Measurements from ENCODE around the gene URB2. TPM values are rescaled to one million over a fixed set of nuclear protein-coding genes. Genes with fewer than 3 reads are reported as not detected.
"Not testable (repeated sequence)": the region's sequence is repeated elsewhere in the genome, so short reads cannot be mapped to it uniquely, and the experiment has no call there.

The URB2 gene
- total and polyA plus RNA-seq, 2 donors (not counting 3 experiments of a cell fraction or from before 2014, with no cell fraction given): 4.7 to 12.4 TPM

- intact Hi-C loops (cut with micrococcal nuclease): no loop called here
- H4K20me1 ChIP-seq (replicated peaks; ENCODE audit: control insufficient read depth, extremely low read depth, insufficient read depth, low read length): no peaks in the 10 kb centered on the region
- FAIRE-seq: no peak
- no peak overlapping the region for H3K27ac ChIP-seq (ENCODE audit: insufficient read depth, low read depth, low read length)
- H2AFZ ChIP-seq (ENCODE audit: low read depth, low read length): no peak overlapping the region
- no peak for DNase-seq (ENCODE audit: low read depth, low spot score)
- H3K4me3 ChIP-seq (replicated peaks in 1 of 3; ENCODE audit: insufficient read depth in 1 of 3, low read depth in 1 of 3, low read length in 3 of 3): no peak overlapping the region
- peaks cover 8% of the 10 kb centered on the region for H3K4me1 ChIP-seq (ENCODE audit: control insufficient read depth, extremely low read depth, insufficient read depth, low read length)
- ChIA-PET CTCF (interaction anchor here (0.8 to 7.4 kb wide), 3 partner anchors 15 to 63 kb away, joined by 3 to 69 read pairs (median 5); partner anchors contain the start of gene ABCB10), POLR2A (no interaction called here)
- no TSS peak for BruUV-seq (replicated peaks)
- H3K27me3 ChIP-seq (ENCODE audit: control insufficient read depth in 2 of 2, insufficient read depth in 2 of 2, low read length in 2 of 2): no peaks in the 10 kb centered on the region
- TF ChIP-seq JUN (IDR thresholded peaks at IDR 0.05; ENCODE audit: borderline replicate concordance, insufficient read depth, insufficient read length, low read depth) (no peak), CTCF (IDR thresholded peaks at IDR 0.05; ENCODE audit: extremely low read depth in 1 of 2, insufficient read depth in 1 of 2, low read depth in 1 of 2, low read length in 2 of 2) (no peak), MYC (IDR thresholded peaks at IDR 0.05; ENCODE audit: low read depth, low read length) (no peak), GATA2 (IDR thresholded peaks at IDR 0.05; ENCODE audit: insufficient read depth, insufficient read length, low read depth, low read length) (no peak), FOS (IDR thresholded peaks at IDR 0.05; ENCODE audit: borderline replicate concordance, insufficient read depth, low read length) (no peak), EZH2 (IDR thresholded peaks at IDR 0.05; ENCODE audit: borderline replicate concordance, low read depth, low read length, severe bottlenecking) (no peak), POLR2AphosphoS5 (IDR thresholded peaks at IDR 0.05; ENCODE audit: insufficient read depth, low read depth, low read length) (no peak), POLR2A (IDR thresholded peaks at IDR 0.05; ENCODE audit: low read depth, low read length) (no peak), MAX (IDR thresholded peaks at IDR 0.05; ENCODE audit: insufficient read depth, insufficient read length) (no peak)
- H3K9me1 ChIP-seq (replicated peaks; ENCODE audit: control insufficient read depth, extremely low read depth, insufficient read depth, low read length): no peaks in the 10 kb centered on the region
- dilution Hi-C loops (cut with MboI; ENCODE audit: extremely low pct_ligation_motif_present, low sequenced_read_pairs): no loop called here
- H3K4me2 ChIP-seq (ENCODE audit: insufficient read depth, low read length): no peak overlapping the region
- H3K9me3 ChIP-seq (replicated peaks; ENCODE audit: control insufficient read depth, insufficient read depth, low read length): no peaks in the 10 kb centered on the region
- peaks cover 88% of the 10 kb centered on the region for H3K79me2 ChIP-seq (ENCODE audit: control insufficient read depth, insufficient read depth, low read length)
- no peaks in the 10 kb centered on the region for H3K36me3 ChIP-seq (ENCODE audit: control insufficient read depth in 2 of 2, extremely low read depth in 1 of 2, insufficient read depth in 2 of 2, low read length in 2 of 2)
- H3K9ac ChIP-seq (replicated peaks; ENCODE audit: extremely low read depth, insufficient read depth, low read length): no peak overlapping the region
Measured at GRCh38 chr1:229621663-229622062, 4.4 kb upstream of the URB2 start.

- intact Hi-C loops (cut with micrococcal nuclease): not testable (repeated sequence)
Measured at GRCh38 chr1:229622641-229623120, 3.4 kb upstream of the URB2 start.

More at GRCh38 chr1:229622641-229623120, 3.4 kb upstream of the URB2 start:
- H3K9me3 ChIP-seq (replicated peaks; ENCODE audit: control insufficient read depth, insufficient read depth, low read length); H3K4me3 ChIP-seq (replicated peaks in 1 of 3; ENCODE audit: insufficient read depth in 1 of 3, low read depth in 1 of 3, low read length in 3 of 3); DNase-seq (ENCODE audit: low read depth, low spot score); H3K4me2 ChIP-seq (ENCODE audit: insufficient read depth, low read length); H3K36me3 ChIP-seq (ENCODE audit: control insufficient read depth in 2 of 2, extremely low read depth in 1 of 2, insufficient read depth in 2 of 2, low read length in 2 of 2); FAIRE-seq; BruUV-seq (replicated peaks); H2AFZ ChIP-seq (ENCODE audit: low read depth, low read length); H3K9me1 ChIP-seq (replicated peaks; ENCODE audit: control insufficient read depth, extremely low read depth, insufficient read depth, low read length); H4K20me1 ChIP-seq (replicated peaks; ENCODE audit: control insufficient read depth, extremely low read depth, insufficient read depth, low read length); dilution Hi-C loops (cut with MboI; ENCODE audit: extremely low pct_ligation_motif_present, low sequenced_read_pairs); H3K9ac ChIP-seq (replicated peaks; ENCODE audit: extremely low read depth, insufficient read depth, low read length); POLR2A ChIA-PET; H3K27ac ChIP-seq (ENCODE audit: insufficient read depth, low read depth, low read length); H3K27me3 ChIP-seq (ENCODE audit: control insufficient read depth in 2 of 2, insufficient read depth in 2 of 2, low read length in 2 of 2): not testable (repeated sequence)
- CTCF ChIA-PET: interaction anchor here (0.6 to 7.4 kb wide), 4 partner anchors 7 to 64 kb away, joined by 3 to 69 read pairs (median 3); partner anchors contain the start of gene ABCB10
- Histone ChIP-seq H3K79me2 (ENCODE audit: control insufficient read depth, insufficient read depth, low read length) (peaks cover 88% of the 10 kb centered on the region), H3K4me1 (ENCODE audit: control insufficient read depth, extremely low read depth, insufficient read depth, low read length) (peaks cover 16% of the 10 kb centered on the region)

All from endothelial cell of umbilical vein (primary cell).